ENCODE results near the gene SLC5A5. TPM values are rescaled to one million over a fixed set of nuclear protein-coding genes. Genes with fewer than 3 reads are reported as not detected.

Gene SLC5A5
- total RNA-seq, 1 donor from 2014 or later: 0.13 TPM

DNA sequence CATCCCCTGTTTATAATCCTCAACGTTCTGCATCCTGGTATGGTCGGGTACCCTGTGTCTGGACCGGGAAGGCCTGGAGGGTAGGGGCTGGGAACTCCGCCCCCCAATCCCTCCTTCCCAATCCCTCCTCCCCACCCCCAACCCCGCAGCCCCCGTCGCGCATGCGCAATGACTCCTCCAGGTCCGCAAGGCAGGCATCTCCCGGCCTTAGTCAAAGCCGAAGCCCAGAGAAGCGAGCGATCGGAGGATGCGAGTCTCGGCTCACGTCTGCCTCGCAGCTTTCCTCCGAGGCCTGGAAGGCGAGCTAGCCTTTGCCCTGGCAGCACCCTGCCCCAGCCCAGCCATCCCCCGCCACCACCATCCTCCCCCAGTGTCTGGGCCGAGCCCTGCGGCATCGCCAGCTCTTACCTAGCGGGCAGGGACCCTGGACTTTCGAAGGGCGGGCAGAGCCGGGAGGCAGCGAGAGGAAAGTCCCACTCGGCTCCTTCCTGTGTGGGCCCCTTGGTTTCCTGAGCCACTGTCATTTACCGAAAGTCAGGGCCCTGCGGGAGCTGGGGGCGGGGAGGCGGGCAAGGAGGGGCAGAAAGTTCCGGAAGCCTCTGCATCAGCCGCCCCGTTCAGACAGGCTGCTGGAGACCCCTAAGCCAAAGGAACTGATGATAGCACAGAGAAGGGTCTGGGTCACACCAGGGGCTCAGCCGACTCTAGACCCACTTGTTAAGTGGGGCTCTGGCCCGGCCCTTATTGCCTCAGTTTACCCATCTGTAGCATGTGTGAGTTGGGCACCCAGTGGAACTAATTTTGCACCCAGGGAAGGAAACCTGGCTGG lies 24.0 kb upstream of the SLC5A5 start, which contains the start of gene JAK3:
Gene JAK3, minus strand, starts transcription at position 445 of the 829 bp plus-strand sequence. CDS start 3,565 bp downstream, outside the sequence.
- peak; percentile 70 for DNase-seq (ENCODE audit: low spot score)

DNA sequence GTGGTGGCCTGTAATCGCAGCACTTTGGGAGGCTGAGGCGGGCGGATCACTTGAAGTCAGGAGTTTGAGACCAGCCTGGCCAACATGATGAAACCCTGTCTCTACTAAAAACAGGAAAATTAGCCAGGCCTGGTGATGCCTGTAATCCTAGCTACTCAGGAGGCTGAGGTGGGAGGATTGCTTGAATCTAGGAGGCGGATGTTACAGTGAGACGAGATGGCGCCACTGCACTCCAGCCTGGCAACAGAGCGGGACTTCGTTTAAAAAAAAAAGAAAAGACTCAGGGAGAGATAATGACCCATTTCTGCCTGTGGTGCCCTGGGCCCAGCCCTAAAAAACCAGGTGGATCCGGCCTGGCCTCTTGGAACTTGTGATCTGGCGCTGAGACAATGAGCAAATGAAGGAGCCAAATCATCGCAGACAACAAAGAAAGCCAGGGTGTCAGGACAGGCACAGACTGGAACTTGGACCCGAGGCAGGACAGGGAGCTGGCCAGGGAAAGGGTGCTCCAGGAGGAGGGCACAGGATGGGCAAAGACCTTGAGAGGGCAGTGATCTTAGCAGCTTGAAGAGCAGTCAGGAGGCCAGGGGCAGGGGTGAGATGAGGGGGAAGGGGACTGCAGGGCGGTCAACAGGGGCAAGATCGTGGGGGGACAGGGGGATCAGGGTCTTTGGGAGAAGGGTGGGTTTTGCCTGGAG lies 23.0 kb upstream of the SLC5A5 start:
- DNase-seq (ENCODE audit: low spot score): no peak

DNA sequence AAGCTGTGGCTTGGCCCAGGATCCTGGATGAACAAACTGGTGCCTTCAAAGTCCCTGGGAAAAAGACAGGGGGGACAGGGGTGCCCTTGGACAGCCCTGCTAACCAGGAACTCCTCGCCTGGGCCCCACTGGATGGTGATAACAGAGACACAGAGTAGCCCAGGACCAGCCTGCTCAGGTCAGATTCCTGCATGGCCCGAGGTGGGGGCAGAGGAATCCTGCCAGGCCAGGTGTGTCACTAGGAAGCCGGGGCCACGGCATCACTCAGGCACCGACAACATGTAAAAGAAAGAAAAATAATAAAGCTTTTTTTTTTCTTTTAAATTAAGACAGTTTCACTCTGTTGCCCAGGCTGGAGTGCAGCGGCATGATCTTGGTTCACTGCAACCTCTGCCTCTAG lies 17.7 kb upstream of the SLC5A5 start:
- no peak for DNase-seq (ENCODE audit: low spot score)

GRCh38 chr19:17855280-17856152 lies 16.2 kb upstream of the SLC5A5 start:
- DNase-seq (ENCODE audit: low spot score): peak; percentile 91

GRCh38 chr19:17859533-17860330 lies 12.0 kb upstream of the SLC5A5 start, which contains the start of gene RPL18A:
Gene RPL18A, plus strand, starts transcription at chr19:17859910. Its CDS starts 47 bp downstream, at chr19:17859957.
- peak; percentile 99 for DNase-seq (ENCODE audit: low spot score)

- no peak for DNase-seq (ENCODE audit: low spot score)
Observed at GRCh38 chr19:17860331-17860992, 11.3 kb upstream of the SLC5A5 start.

DNA sequence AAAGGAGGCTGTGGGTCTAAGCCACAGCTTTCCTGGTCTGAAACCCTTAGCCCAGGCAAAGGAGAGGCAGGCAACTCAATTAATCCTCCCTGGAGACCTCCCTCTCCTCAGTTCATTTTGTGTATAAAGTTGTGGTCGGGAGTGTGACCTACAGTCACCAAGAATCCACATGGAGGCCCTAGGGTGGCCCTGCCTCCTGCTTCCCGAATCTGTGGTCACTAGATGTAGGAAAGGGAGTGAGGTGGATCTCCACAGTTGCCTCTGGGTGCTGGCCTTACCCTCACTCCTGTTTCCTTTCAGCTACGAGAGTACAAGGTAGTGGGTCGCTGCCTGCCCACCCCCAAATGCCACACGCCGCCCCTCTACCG lies 10.8 kb upstream of the SLC5A5 start:
- DNase-seq (ENCODE audit: low spot score): no peak

DNA sequence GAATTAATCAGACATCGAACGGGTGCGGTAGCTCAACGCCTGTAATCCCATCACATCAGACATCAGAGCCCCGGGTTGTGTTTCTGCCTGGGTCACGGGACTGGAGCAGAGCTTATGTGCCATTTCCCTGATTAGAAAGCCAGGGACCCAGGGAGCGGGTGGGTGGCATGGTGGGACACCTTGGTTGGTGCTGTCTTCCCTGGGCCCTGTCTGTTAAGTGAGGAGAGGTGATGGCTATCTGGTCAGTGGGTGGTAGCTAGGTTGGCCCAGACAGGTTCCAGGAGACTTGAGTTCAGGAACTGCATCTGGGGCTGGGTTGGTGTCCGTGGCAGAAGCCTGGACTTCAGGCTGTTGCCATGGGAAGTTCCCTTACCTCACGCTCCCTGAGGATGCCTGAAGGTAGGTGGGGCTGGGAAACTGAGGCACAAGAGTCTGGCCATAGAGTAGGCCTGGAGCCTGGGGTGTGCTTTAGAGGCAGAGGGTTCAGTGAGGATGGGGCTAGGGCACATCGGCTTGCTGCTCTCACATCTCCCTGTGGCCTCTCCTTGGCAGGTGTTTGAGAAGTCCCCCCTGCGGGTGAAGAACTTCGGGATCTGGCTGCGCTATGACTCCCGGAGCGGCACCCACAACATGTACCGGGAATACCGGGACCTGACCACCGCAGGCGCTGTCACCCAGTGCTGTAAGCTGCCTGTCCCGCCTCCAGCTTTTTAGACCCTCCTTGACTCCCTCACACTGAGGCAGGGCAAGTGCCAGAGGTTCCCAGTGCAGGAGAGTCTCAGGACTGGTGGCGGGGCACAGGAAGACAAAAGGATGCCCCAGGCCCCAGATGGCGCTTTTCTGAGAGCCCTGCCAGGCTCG lies 10.0 kb upstream of the SLC5A5 start:
- DNase-seq (ENCODE audit: low spot score): no peak

DNA sequence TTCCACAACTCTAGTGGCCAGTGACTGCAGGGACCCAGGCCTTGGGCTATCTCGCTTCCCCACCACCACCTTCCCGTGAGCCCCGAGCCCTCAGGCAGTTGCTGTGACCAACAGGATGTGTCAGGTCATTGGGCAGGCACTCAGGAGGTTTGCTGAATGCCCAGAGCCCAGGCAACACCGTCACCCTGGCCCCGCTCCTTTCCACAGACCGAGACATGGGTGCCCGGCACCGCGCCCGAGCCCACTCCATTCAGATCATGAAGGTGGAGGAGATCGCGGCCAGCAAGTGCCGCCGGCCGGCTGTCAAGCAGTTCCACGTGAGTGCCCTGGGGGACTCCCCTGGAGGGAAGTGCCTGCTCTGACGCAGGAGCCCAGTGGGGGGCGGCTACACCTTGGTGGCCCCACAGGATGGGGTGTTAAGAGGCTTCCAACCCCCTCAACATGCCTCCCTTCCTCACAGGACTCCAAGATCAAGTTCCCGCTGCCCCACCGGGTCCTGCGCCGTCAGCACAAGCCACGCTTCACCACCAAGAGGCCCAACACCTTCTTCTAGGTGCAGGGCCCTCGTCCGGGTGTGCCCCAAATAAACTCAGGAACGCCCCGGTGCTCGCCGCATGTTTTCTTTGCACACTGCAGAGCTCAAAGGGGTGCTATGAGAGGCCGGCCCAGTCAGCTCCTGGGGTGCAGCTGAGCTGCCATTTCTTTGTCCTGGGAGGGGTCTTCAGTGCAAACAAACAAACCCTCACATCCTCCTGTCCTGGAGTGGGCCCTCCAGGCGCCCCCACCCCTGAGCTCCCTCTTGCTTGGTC lies 8.8 kb upstream of the SLC5A5 start:
- no peak for DNase-seq (ENCODE audit: low spot score)

DNA sequence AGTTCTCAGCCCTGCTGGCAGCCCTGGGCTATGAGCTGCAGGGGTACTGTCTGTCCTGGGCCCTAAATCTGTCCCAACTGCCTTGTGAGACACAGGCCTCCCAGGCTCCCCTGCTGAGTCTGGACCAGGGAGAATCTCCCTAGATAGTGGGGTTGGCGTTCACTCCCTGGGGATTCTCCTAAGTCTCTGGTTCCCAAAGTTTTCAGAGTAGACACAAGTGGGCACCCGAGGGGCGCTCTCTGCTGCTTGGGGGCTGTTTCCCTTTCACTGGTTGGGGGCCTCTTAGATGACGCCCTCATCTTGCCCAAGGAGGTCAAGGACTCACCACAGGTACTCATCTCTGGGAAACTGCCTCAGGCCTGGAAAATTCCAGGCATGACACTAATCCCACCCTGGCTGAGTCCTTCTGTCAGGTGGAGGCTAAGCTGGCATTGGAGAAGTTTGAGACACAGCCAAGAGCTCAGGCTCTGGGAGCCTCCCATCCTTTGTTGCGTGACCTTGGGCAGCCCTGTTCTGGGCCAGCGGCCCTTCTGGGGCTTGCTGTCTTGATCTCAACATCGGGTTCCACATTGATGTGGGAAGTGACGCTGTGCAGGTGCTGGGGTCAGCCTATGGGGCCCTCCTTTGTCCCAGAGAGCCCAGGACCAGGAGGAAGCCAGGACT lies 8.1 kb upstream of the SLC5A5 start:
- no peak for DNase-seq (ENCODE audit: low spot score)

- no peak for DNase-seq (ENCODE audit: low spot score)
Observed at GRCh38 chr19:17865364-17866311, 6.1 kb upstream of the SLC5A5 start.

DNA sequence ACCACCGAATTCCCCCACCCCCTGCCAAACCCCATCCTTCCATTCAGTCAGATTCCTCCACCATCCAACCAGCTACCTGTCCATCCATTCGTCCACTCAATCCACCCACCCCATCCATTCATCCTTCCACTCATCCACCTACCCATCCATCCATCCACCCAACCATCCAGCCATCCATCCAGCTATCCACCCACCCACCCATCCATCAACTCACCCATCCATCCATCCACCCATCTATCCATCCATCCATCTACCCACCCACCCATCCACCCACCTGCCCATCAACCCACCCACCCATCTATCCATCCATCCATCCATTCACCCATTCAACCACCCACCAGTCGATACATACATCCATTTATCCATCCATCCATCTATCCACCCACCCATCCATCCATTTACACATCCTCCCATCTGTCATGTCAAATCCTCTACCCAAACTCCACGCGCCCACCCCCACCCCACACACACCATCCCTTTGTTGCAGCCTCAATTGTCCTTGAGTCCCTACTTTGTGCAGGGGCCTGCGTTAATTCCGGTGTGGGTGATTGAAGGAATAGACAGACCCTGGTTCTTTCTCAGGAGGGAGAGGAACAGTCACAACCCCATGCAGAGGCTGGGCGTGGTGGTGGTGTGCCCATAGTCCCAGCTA lies 5.3 kb upstream of the SLC5A5 start:
- no peak for DNase-seq (ENCODE audit: low spot score)

GRCh38 chr19:17866964-17867486 lies 4.7 kb upstream of the SLC5A5 start:
- no peak for DNase-seq (ENCODE audit: low spot score)

GRCh38 chr19:17868669-17869068 lies 3.1 kb upstream of the SLC5A5 start:
- DNase-seq (ENCODE audit: low spot score): no peak

GRCh38 chr19:17869114-17869608 lies 2.6 kb upstream of the SLC5A5 start:
- no peak for DNase-seq (ENCODE audit: low spot score)
